Stimulated activated CD4-positive, alpha-beta T cell treated with anti-CD3 and anti-CD28 coated beads, Interleukin-4, amount 100 ng/mL, for 1 hour (primary cell): ENCODE measurements around the gene SNRPD3.

Experiments used
- DNase-seq: peaks from one replicate; pipeline ENCODE4 v3.0.0-alpha.2; 2020

The SNRPD3 gene

GRCh38 chr22:24576778-24577177, 21.0 kb downstream of the SNRPD3 start:
- no peak for DNase-seq

- no peak for DNase-seq
These were observed 22.8 kb downstream of the SNRPD3 start for GRCh38 chr22:24578355-24579257.

DNA sequence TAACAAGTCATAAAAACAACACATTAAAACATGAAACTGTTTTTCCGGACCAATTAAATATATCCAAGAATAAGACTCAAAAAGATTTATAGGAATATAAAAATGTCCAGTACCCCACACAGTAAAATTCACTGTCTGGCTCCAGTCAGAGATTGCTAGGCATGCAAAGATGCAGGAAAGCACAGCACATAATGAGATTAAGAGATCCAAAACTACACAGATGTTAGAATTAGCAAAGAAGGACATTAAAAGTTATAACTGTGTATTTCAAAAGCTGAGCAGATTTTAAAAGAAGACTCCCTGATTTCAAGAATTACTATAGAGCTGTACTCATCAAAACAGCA, 23.4 kb downstream of the SNRPD3 start:
- no peak for DNase-seq

- no peak for DNase-seq
These were observed 24.5 kb downstream of the SNRPD3 start for GRCh38 chr22:24580276-24580675.

- no peak for DNase-seq
These were observed 26.4 kb downstream of the SNRPD3 start for GRCh38 chr22:24582056-24582814.

DNA sequence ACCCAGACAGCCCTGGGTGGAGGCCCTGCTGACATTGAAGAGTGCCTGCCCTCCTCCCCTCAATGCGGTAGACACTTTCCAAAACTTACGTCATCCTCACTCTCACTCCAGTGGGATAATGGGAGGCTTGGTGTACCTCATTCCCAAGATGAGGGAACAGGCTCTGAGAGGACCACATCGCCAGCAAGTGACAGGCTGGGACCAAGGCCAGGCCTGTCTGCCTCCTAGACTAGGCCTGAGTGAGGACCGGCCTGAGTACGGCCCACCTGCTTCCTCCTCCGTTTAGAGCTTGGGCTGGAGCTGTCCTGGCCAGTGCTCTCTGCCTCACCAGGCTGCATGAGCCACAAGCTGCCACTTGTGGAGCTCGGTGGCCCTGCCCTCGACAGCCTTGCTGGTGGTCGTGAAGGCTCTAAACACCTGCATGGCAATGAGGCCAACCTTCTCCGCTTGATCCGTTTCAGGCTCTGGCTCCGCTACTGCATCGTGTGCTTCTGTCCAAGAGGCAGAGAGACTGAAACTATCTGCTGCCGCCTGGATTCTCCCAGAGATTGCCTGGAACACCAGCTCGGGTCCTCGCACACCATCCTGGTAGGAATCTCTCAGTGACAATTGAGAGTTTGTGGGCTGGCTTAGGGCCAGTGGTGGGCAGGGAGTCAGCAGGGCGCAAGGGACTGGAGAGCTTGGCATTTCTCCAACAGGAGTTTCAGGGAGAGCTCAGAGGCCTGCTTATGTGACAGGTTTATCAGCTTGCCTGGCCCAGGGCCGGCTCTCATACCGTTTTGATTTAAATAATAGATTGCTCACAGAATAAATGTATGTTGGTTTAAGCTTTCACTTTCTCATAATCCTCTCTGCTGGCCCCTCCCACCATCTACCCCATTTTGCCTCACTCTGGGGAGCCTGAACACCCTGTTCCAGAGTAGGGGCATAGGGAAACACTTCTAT, 27.7 kb downstream of the SNRPD3 start:
- no peak for DNase-seq

- DNase-seq: no peak
These were observed 28.5 kb downstream of the SNRPD3 start for GRCh38 chr22:24584166-24584790.

- DNase-seq: no peak
These were observed 29.1 kb downstream of the SNRPD3 start for GRCh38 chr22:24584871-24585411.

- no peak for DNase-seq
These were observed 29.7 kb downstream of the SNRPD3 start for GRCh38 chr22:24585461-24585860.

- no peak for DNase-seq
These were observed 30.2 kb downstream of the SNRPD3 start for GRCh38 chr22:24585927-24586546.

- DNase-seq: no peak
These were observed 31.5 kb downstream of the SNRPD3 start for GRCh38 chr22:24587251-24587650.

- no peak for DNase-seq
These were observed 32.1 kb downstream of the SNRPD3 start for GRCh38 chr22:24587948-24588347.

DNA sequence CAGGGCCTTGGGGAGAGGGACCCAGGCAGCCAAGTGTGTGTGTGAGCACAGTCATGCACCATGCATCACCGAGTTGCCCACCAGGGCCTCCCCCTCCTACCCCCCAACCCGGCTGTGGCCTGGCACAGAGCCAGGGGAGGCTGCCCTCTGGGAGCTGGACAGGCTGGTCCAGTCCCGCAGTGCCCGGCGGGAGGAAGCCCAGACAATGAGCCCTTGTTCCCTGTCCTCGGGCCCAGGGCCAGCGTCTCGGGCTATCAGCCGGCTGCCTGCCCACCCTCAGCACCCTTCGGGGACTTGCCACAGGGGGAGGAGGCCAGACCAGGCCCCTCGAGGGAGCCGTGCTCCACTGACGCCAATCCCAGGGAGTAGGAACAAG, 32.6 kb downstream of the SNRPD3 start:
- no peak for DNase-seq

DNA sequence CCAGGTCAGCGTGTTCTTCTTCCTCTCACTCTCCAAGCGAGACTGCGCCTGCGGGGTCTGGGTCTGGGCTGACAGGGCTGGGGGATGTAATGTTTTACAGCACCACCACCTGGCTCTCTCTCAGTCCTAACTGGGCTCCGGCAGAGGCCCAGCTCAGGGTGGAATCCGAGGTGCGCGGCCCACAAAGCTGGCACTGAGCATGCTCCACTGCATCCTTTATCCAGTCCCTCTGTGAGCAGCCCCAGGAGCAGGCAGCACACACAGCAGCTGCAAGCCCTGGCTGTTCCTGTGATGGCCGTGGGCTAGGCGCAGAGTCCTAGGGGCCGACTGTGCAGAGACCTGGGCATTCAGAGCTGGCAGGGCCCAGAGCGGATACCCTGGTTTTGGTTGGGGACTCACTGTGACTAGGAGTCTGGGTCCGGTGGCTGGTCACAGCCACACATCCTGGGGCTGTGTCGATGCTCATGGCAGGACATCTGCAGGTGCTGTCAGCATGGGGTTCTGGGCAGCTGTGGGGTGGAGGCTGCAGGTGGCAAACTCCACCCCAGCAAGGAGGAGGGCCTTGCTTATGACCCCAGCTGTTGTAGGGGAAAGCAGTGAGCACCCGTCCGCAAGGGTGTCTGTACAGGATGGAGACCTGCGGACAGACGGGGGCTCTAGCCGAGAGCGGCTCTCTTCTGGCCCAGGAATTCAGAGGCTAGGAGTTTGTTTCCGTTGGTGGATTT, 33.1 kb downstream of the SNRPD3 start:
- DNase-seq: no peak

GRCh38 chr22:24589518-24590030, 33.8 kb downstream of the SNRPD3 start:
- DNase-seq: no peak

- DNase-seq: no peak
These were observed 34.9 kb downstream of the SNRPD3 start for GRCh38 chr22:24590596-24591173.

GRCh38 chr22:24591286-24591830, 35.6 kb downstream of the SNRPD3 start:
- DNase-seq: no peak

DNA sequence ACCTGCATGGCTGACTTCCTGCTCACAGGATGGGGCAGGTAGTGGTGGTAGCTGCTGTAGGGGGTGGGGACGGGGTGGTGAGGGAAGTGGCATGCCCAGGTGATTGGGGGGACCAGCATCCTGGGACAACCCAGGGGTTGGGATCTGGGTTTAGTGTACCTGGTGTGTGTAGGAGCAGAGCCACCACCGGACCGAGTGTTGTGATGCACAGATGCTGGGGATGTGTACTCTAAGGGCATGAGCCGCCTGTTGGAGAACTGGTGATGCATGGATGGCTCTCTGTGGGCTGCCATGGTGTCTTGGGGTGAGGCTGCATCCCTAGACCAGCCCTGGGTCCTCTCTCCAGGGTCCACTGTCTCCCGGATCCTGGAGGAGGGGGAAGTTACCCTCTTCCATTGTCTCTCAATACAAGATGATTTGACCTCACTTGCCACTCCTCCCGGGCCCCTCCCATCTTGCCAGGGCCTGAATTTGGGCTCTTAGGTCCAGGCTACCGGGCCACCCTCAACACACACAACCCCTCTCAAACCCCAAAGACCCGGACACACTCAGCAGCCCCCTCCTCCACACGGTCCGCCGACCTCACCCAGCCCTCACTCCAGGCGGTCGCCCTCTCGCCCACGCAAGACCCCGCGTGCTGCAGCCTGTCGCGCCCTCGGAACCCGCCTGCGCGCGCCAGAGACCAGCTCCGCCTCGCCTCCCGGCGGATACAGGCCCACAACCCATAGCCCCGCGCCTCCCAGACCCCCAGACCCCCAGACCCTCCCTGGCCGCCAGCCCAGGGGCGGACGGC, 36.5 kb downstream of the SNRPD3 start:
- DNase-seq: no peak

- DNase-seq: peak; percentile 20
These were observed 37.2 kb downstream of the SNRPD3 start, which contains the start of gene LRRC75B for GRCh38 chr22:24592851-24593558. Gene LRRC75B, minus strand, starts transcription at chr22:24593073. Its CDS starts 34 bp downstream, at chr22:24593039.
